Breast epithelium (tissue), 4 donors: ENCODE measurements around the gene OTOF. TPM values are rescaled to one million over a fixed set of nuclear protein-coding genes. Genes with fewer than 3 reads are reported as not detected.

ENCODE experiments used
- DNase-seq, 2 donors: peaks; one replicate each; pipeline ENCODE4 v3.0.0-alpha.2; 2019; ENCODE audit warnings: low spot score in 2 of 2
- H3K27ac ChIP-seq, 2 donors: fragments of 200-600 bp; sonication (generic) in 1 of 2; one replicate each; pipeline ENCODE4 v1.5.1; 2016 to 2019; ENCODE audit warnings: mild to moderate bottlenecking in 1 of 2
- H3K27me3 ChIP-seq, 2 donors: fragments of 200-600 bp; sonication (generic) in 1 of 2; one replicate each; pipeline versions ENCODE4 v1.5.1 to v1.6.0; 2017 to 2019; ENCODE audit warnings: control low read depth in 1 of 2, mild to moderate bottlenecking in 1 of 2
- H3K36me3 ChIP-seq: fragments of 200-600 bp; one replicate; pipeline ENCODE4 v1.5.1; 2019
- H3K4me1 ChIP-seq, 2 donors: fragments of 200-600 bp; sonication (generic); one replicate each; pipeline ENCODE4 v1.5.1; 2016 to 2019; ENCODE audit warnings: control low read depth in 1 of 2
- H3K4me3 ChIP-seq, 3 donors: fragments of 200-600 bp; sonication (generic); 1 replicate in 2 of 3; 2 replicates in 1 of 3; pipeline ENCODE4 v1.5.1; 2016 to 2019; ENCODE audit warnings: mild to moderate bottlenecking in 3 of 3, moderate library complexity in 2 of 3
- H3K9me3 ChIP-seq, 2 donors: fragments of 200-600 bp; sonication (generic) in 1 of 2; one replicate each; pipeline ENCODE4 v1.5.1; 2016 to 2019; ENCODE audit warnings: control low read depth in 1 of 2
- POLR2A ChIP-seq: fragments of 450-650 bp; IDR thresholded peaks from one replicate; pipeline ENCODE4 v1.6.1; 2016; ENCODE audit warnings: antibody characterized with exemption, mild to moderate bottlenecking, moderate library complexity
- POLR2AphosphoS5 ChIP-seq, 3 donors: sonication (generic); formaldehyde crosslinking; IDR thresholded peaks; one replicate each; pipeline ENCODE4 v1.6.1; 2017; ENCODE audit warnings: antibody characterized with exemption in 3 of 3
- intact Hi-C: fragments of 100-400 bp; cut with DNase I; formaldehyde crosslinking; loops from one replicate; pipeline ENCODE4 v1.15.1; 2023; ENCODE audit warnings: low total_unique reads
- total RNA-seq, 3 donors: library from RNA; depleted of rRNA; stranded (reverse); fragments of >200 nt; gene quantifications; one replicate each; pipeline ENCODE4 v1.1.0, GENCODE V29; 2016
- TF ChIP-seq, protein P1 (sequence below), 3 donors: fragments of 450-650 bp; IDR thresholded peaks; one replicate each; pipeline ENCODE4 v1.5.1; 2016 to 2017; ENCODE audit warnings: antibody characterized with exemption in 3 of 3, mild to moderate bottlenecking in 3 of 3, moderate library complexity in 3 of 3

Gene OTOF
- total RNA-seq, 3 donors from 2014 or later, result 0.15 to 0.33 (median 0.32) TPM

- peaks cover 0 to 14% of the 10 kb centered on the region in 2 donors for H3K27me3 ChIP-seq
- TF ChIP-seq, protein P1, sequence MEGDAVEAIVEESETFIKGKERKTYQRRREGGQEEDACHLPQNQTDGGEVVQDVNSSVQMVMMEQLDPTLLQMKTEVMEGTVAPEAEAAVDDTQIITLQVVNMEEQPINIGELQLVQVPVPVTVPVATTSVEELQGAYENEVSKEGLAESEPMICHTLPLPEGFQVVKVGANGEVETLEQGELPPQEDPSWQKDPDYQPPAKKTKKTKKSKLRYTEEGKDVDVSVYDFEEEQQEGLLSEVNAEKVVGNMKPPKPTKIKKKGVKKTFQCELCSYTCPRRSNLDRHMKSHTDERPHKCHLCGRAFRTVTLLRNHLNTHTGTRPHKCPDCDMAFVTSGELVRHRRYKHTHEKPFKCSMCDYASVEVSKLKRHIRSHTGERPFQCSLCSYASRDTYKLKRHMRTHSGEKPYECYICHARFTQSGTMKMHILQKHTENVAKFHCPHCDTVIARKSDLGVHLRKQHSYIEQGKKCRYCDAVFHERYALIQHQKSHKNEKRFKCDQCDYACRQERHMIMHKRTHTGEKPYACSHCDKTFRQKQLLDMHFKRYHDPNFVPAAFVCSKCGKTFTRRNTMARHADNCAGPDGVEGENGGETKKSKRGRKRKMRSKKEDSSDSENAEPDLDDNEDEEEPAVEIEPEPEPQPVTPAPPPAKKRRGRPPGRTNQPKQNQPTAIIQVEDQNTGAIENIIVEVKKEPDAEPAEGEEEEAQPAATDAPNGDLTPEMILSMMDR (IDR thresholded peaks at IDR 0.05), result no peak
- no peak for TF ChIP-seq POLR2A
- no peak for TF ChIP-seq POLR2AphosphoS5 (IDR thresholded peaks at IDR 0.05)
- no peak overlapping the region for H3K4me3 ChIP-seq
- DNase-seq, result no peak
- intact Hi-C loops, result no loop called here
- H3K36me3 ChIP-seq, result no peaks in the 10 kb centered on the region
- no peaks in the 10 kb centered on the region for H3K4me1 ChIP-seq
- H3K27ac ChIP-seq, result no peak overlapping the region
- H3K9me3 ChIP-seq, result no peaks in the 10 kb centered on the region
These were observed 38.9 kb upstream of the OTOF start for GRCh38 chr2:26516781-26517180.

GRCh38 chr2:26516246-26516645, 38.3 kb upstream of the OTOF start:
- DNase-seq, result no peak
- Histone ChIP-seq H3K4me3 (no peak overlapping the region), H3K36me3 (no peaks in the 10 kb centered on the region), H3K27ac (no peak overlapping the region), H3K9me3 (no peaks in the 10 kb centered on the region), H3K4me1 (no peaks in the 10 kb centered on the region), H3K27me3 (peaks cover 0 to 11% of the 10 kb centered on the region in 2 donors)
- TF ChIP-seq POLR2AphosphoS5 (IDR thresholded peaks at IDR 0.05) (no peak), POLR2A (no peak)
- TF ChIP-seq, protein P1 (IDR thresholded peaks at IDR 0.05), result no peak
- intact Hi-C loops, result no loop called here

- Histone ChIP-seq H3K4me3 (no peak overlapping the region), H3K36me3 (no peaks in the 10 kb centered on the region), H3K27me3 (peaks cover 0 to 8% of the 10 kb centered on the region in 2 donors), H3K27ac (no peak overlapping the region), H3K9me3 (no peaks in the 10 kb centered on the region), H3K4me1 (no peaks in the 10 kb centered on the region)
- DNase-seq, result no peak
- intact Hi-C loops, result no loop called here
- no peak for TF ChIP-seq POLR2A
- TF ChIP-seq, protein P1 (IDR thresholded peaks at IDR 0.05), result no peak
These were observed 37.8 kb upstream of the OTOF start for GRCh38 chr2:26515771-26516170.

GRCh38 chr2:26514045-26514444, 36.1 kb upstream of the OTOF start:
- no peak overlapping the region for H3K27ac ChIP-seq
- TF ChIP-seq POLR2A (no peak), POLR2AphosphoS5 (IDR thresholded peaks at IDR 0.05) (no peak)
- no peak overlapping the region for H3K4me3 ChIP-seq
- H3K4me1 ChIP-seq, result no peaks in the 10 kb centered on the region
- no peaks in the 10 kb centered on the region for H3K27me3 ChIP-seq
- H3K36me3 ChIP-seq, result no peaks in the 10 kb centered on the region
- no peaks in the 10 kb centered on the region for H3K9me3 ChIP-seq
- intact Hi-C loops, result no loop called here
- no peak for DNase-seq

DNA sequence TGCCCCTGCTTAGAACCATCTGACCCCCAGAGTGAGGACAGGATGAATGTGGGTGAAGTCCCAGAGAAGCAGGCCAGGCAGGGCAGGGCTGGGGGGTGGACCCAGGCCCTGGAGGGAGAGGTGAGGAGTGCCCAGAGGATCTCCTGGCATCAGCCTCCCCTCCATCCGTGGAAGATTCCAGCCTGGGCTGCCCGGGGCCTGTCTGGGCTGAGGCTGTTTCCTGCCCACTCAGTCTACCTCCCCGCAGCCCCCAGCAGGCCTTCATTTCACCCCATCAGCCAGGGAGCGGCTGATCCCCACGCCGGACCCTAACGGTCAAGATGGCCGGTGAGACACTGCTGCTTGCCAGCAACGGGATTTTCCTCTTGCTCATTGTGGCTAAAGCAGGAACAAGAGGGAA, 35.3 kb upstream of the OTOF start:
- H3K36me3 ChIP-seq, result no peaks in the 10 kb centered on the region
- no peaks in the 10 kb centered on the region for H3K27me3 ChIP-seq
- no peaks in the 10 kb centered on the region for H3K4me1 ChIP-seq
- DNase-seq, result no peak
- intact Hi-C loops, result no loop called here
- no peaks in the 10 kb centered on the region for H3K9me3 ChIP-seq
- TF ChIP-seq POLR2AphosphoS5 (IDR thresholded peaks at IDR 0.05), result no peak
- no peak for TF ChIP-seq POLR2A
- TF ChIP-seq, protein P1 (IDR thresholded peaks at IDR 0.05), result no peak
- H3K4me3 ChIP-seq, result no peak overlapping the region
- no peak overlapping the region for H3K27ac ChIP-seq

GRCh38 chr2:26511466-26511865, 33.5 kb upstream of the OTOF start:
- H3K9me3 ChIP-seq, result no peaks in the 10 kb centered on the region
- intact Hi-C loops, result no loop called here
- H3K27ac ChIP-seq, result no peak overlapping the region
- H3K27me3 ChIP-seq, result no peaks in the 10 kb centered on the region
- no peaks in the 10 kb centered on the region for H3K36me3 ChIP-seq
- TF ChIP-seq POLR2A (no peak), POLR2AphosphoS5 (IDR thresholded peaks at IDR 0.05) (no peak)
- TF ChIP-seq, protein P1 (IDR thresholded peaks at IDR 0.05), result no peak
- no peak overlapping the region for H3K4me3 ChIP-seq
- no peaks in the 10 kb centered on the region for H3K4me1 ChIP-seq
- no peak for DNase-seq
